Renal cortex interstitium (tissue), 11 donors: ENCODE data around the gene SP140L. TPM values are rescaled to one million over a fixed set of nuclear protein-coding genes. Genes with fewer than 3 reads are reported as not detected.
"Not testable (repeated sequence)": the region's sequence is repeated elsewhere in the genome, so short reads cannot be mapped to it uniquely, and the experiment has no call there.

Experiments
- DNase-seq, 11 donors: peaks; one replicate each; pipeline ENCODE4 v3.0.0-alpha.2; 2013; ENCODE audit warnings: low read depth in 9 of 11, low spot score in 4 of 11; ENCODE audit errors: extremely low read depth in 1 of 11
- polyA plus RNA-seq, 3 donors: library from polyadenylated mRNA; unstranded; fragments of 120-200 nt; gene quantifications; one replicate each; pipeline ENCODE4 v1.2.1, GENCODE V29; 2013; ENCODE audit not compliant: insufficient read length in 3 of 3

The SP140L gene
- polyA plus RNA-seq, 3 donors: 7.6 to 12.5 (median 10.1) TPM

- no peak for DNase-seq
Observed at GRCh38 chr2:230319211-230319862, 7.7 kb upstream of the SP140L start.

- no peak for DNase-seq
Observed at GRCh38 chr2:230321031-230321430, 6.0 kb upstream of the SP140L start.

GRCh38 chr2:230322561-230323384 is 4.2 kb upstream of the SP140L start:
- DNase-seq: no peak

- DNase-seq: no peak
Observed at GRCh38 chr2:230323385-230324106, 3.4 kb upstream of the SP140L start.

- no peak for DNase-seq
Observed at GRCh38 chr2:230324503-230324902, 2.5 kb upstream of the SP140L start.

- DNase-seq: no peak
Observed at GRCh38 chr2:230325316-230326243, 1.4 kb upstream of the SP140L start.

- DNase-seq: peak in 2 of 11 donors; percentile 7 to 10
Observed at GRCh38 chr2:230327418-230328154, 593 bp downstream of the SP140L start.

GRCh38 chr2:230328155-230328458 is 1.1 kb downstream of the SP140L start:
- no peak for DNase-seq

- DNase-seq: no peak
Observed at GRCh38 chr2:230329946-230330605, 3.1 kb downstream of the SP140L start.

GRCh38 chr2:230330725-230331124 is 3.7 kb downstream of the SP140L start:
- DNase-seq: no peak

- no peak for DNase-seq
Observed at GRCh38 chr2:230335461-230335863, 8.5 kb downstream of the SP140L start.

- DNase-seq: no peak
Observed at GRCh38 chr2:230335864-230336506, 9.0 kb downstream of the SP140L start.

GRCh38 chr2:230341936-230342528 is 15.0 kb downstream of the SP140L start:
- not testable (repeated sequence) for DNase-seq

GRCh38 chr2:230343041-230343624 is 16.1 kb downstream of the SP140L start:
- DNase-seq: not testable (repeated sequence)

- DNase-seq: no peak
Observed at GRCh38 chr2:230343747-230344146, 16.8 kb downstream of the SP140L start.

- DNase-seq: no peak
Observed at GRCh38 chr2:230346465-230346864, 19.5 kb downstream of the SP140L start.
